T-cell (primary cell): ENCODE data around the gene TALDO1. TPM values are rescaled to one million over a fixed set of nuclear protein-coding genes. Genes with fewer than 3 reads are reported as not detected.

Source experiments
- ATAC-seq, 4 experiments: fragments of 200-7000 bp in 3 of 4; fragments of 150-1000 bp in 1 of 4; cut with Tn5 transposase; replicated peaks in 1 of 4; 1 replicate in 3 of 4; 2 replicates in 1 of 4; pipeline ENCODE4 v1.10.0; 2021; ENCODE audit warnings: moderate library complexity in 3 of 4, mild to moderate bottlenecking in 2 of 4, moderate number of reproducible peaks in 1 of 4
- CTCF ChIA-PET, 2 donors: fragments of 300-600 bp; sonication (Branson Sonifier 250); formaldehyde crosslinking; loops; one replicate each; lab custom pipeline; 2022; ENCODE audit warnings: antibody characterized with exemption in 2 of 2; lab: Charles Lee
- POLR2A ChIA-PET, 2 donors: fragments of 300-600 bp; sonication (Branson Sonifier 250); formaldehyde crosslinking; loops; one replicate each; lab custom pipeline; 2022; ENCODE audit warnings: antibody characterized with exemption in 2 of 2; lab: Charles Lee
- DNase-seq, 35 experiments: peaks; one replicate each; pipeline versions ENCODE4 v3.0.0 to v3.0.0-alpha.2; 2013 to 2023
- H3K27ac ChIP-seq: one replicate; pipeline ENCODE4 v1.5.1; 2013; ENCODE audit warnings: low read length
- H3K27me3 ChIP-seq, 2 experiments: replicated peaks in 1 of 2; 1 replicate in 1 of 2; 2 replicates in 1 of 2; pipeline versions ENCODE4 v1.6.1 to v1.7.0; 2013; ENCODE audit warnings: low read length in 1 of 2, mixed read lengths in 1 of 2; ENCODE audit not compliant: control insufficient read depth in 2 of 2, insufficient read depth in 2 of 2; ENCODE audit errors: extremely low read depth in 1 of 2
- H3K36me3 ChIP-seq, 2 donors: 1 replicate in 1 of 2; 2 replicates in 1 of 2; pipeline versions ENCODE4 v1.6.1 to v1.7.0; 2013; ENCODE audit warnings: low read length in 1 of 2; ENCODE audit not compliant: control insufficient read depth in 2 of 2, insufficient read depth in 1 of 2; ENCODE audit errors: extremely low read depth in 1 of 2
- H3K4me1 ChIP-seq, 2 experiments: 1 replicate in 1 of 2; 2 replicates in 1 of 2; pipeline versions ENCODE4 v1.6.1 to v1.7.0; 2013; ENCODE audit warnings: low read length in 2 of 2, mixed read lengths in 1 of 2; ENCODE audit not compliant: insufficient read depth in 2 of 2, control insufficient read depth in 1 of 2; ENCODE audit errors: extremely low read depth in 1 of 2
- H3K4me3 ChIP-seq, 2 donors: 1 replicate in 1 of 2; 2 replicates in 1 of 2; pipeline versions ENCODE4 v1.5.1 to v1.7.0; 2013; ENCODE audit warnings: mild to moderate bottlenecking in 2 of 2, low read length in 1 of 2, moderate library complexity in 1 of 2; ENCODE audit not compliant: control insufficient read depth in 1 of 2; ENCODE audit errors: extremely low read depth in 1 of 2
- H3K9me3 ChIP-seq: 2 replicates; pipeline ENCODE4 v1.7.0; 2013
- H3K27ac Mint-ChIP-seq, 2 donors: one replicate each; pipeline ENCODE4 v1.8.0; 2020 to 2021; ENCODE audit warnings: mild to moderate bottlenecking in 2 of 2, mixed read lengths in 2 of 2
- H3K27me3 Mint-ChIP-seq, 2 donors: one replicate each; pipeline ENCODE4 v1.8.0; 2021 to 2022; ENCODE audit warnings: mixed read lengths in 2 of 2
- H3K36me3 Mint-ChIP-seq: one replicate; pipeline ENCODE4 v1.8.0; 2021; ENCODE audit warnings: mixed read lengths
- H3K4me1 Mint-ChIP-seq, 3 donors: one replicate each; pipeline ENCODE4 v1.8.0; 2020 to 2022; ENCODE audit warnings: mixed read lengths in 3 of 3, mild to moderate bottlenecking in 1 of 3
- H3K4me3 Mint-ChIP-seq, 3 donors: one replicate each; pipeline ENCODE4 v1.8.0; 2020 to 2022; ENCODE audit warnings: mild to moderate bottlenecking in 3 of 3, mixed read lengths in 3 of 3, moderate library complexity in 3 of 3
- H3K9me3 Mint-ChIP-seq, 3 donors: one replicate each; pipeline ENCODE4 v1.8.0; 2020 to 2022; ENCODE audit warnings: mixed read lengths in 3 of 3
- WGBS: methylation state at CpG from one replicate; pipeline ENCODE4 v1.1.5; 2013; ENCODE audit warnings: missing lambda C conversion rate; ENCODE audit not compliant: insufficient coverage; 5-methylcytosine and 5-hydroxymethylcytosine counted together
- total RNA-seq, 35 experiments: library from RNA in 6 of 35; stranded (reverse) in 6 of 35; fragments of 120-200 nt in 1 of 35; gene quantifications; one replicate each; pipeline versions ENCODE4 v1.2.1 to v1.2.4 and lab custom pipeline; 2013 to 2026

The TALDO1 gene
- total RNA-seq, 5 donors from 2014 or later (not counting 1 experiment from before 2014, with no cell fraction given), result 60.5 to 106 (median 102) TPM

DNA sequence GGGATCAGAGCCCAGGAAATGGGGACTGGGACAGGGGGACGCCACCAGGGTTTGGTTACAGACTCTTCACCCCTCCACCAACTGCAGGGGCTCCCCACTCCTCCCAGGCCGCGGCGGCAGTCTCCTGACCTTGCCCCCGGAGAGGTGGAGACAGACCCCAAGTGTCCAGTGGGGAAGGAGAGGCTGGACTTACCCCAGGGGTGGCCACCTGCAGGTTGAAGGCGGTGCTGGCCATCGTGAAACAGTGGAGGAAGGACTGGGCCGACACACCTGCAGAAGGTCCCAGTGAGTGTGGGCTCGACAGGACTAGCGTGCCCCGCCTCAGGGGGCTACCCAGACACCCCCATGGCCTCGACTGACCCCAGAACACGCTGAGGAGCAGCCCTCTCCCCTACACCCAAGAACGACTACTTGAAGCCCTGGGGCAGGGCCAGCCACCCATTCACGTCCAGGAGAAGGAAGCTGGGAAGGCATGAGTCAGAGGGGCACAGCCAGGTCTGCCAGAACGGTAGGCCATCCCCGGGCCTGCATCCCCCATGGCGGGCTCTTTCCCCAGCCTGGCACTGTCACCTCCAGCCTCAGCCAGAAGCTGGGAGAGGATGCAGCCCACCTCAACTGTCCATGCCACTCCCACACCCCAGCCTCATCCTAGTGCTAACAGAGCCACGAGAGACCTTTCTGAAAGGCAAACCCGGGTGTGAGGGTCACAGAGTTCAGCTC is 27.8 kb downstream of the TALDO1 start:
- Histone ChIP-seq H3K27me3 (peaks cover 0 to 3% of the 10 kb centered on the region in 2 experiments), H3K9me3 (no peaks in the 10 kb centered on the region), H3K27ac (no peak overlapping the region), H3K36me3 (peaks cover 3 to 22% of the 10 kb centered on the region in 2 donors), H3K4me3 (no peak overlapping the region), H3K4me1 (peaks cover 2 to 41% of the 10 kb centered on the region in 2 experiments)
- Mint-ChIP-seq H3K27ac (no peak overlapping the region), H3K27me3 (no peaks in the 10 kb centered on the region), H3K9me3 (no peaks in the 10 kb centered on the region), H3K36me3 (no peaks in the 10 kb centered on the region), H3K4me1 (peaks cover 16 to 28% (median 24%) of the 10 kb centered on the region in 3 donors), H3K4me3 (peak overlapping the region; percentile 68 to 76 (median 71))
- DNase-seq, result no peak
- ATAC-seq, result no peak
- ChIA-PET CTCF (no interaction called here), POLR2A (no interaction called here)
- 82% methylated on average over 12 of the region's 20 CpGs for WGBS

DNA sequence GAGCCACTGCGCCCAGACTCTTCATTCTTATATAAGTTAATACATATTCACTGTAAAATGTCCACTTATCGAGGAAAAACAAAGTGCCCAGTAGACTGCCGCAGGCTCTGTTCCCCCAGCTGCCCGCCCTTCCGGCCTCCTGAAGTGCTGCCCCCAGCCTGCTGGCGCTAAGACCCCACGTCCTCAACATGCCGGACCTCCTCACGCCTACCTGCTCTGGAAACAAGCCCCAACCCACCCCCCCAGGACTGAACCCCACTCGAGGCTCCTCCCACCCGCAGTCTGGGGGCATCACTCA is 28.9 kb downstream of the TALDO1 start:
- H3K4me3 ChIP-seq, result peak overlapping the region; percentile 60 to 61
- ATAC-seq (no peak), DNase-seq (no peak)
- Mint-ChIP-seq H3K4me1 (peaks cover 16 to 28% (median 26%) of the 10 kb centered on the region in 3 donors), H3K36me3 (no peaks in the 10 kb centered on the region), H3K27me3 (no peaks in the 10 kb centered on the region), H3K27ac (peak overlapping the region in 1 of 2 donors; percentile 66), H3K9me3 (no peaks in the 10 kb centered on the region), H3K4me3 (peak overlapping the region; percentile 76 to 78 (median 77))
- peaks cover 0 to 17% of the 10 kb centered on the region in 2 donors for H3K36me3 ChIP-seq
- peaks cover 0 to 3% of the 10 kb centered on the region in 2 experiments for H3K27me3 ChIP-seq
- no peaks in the 10 kb centered on the region for H3K9me3 ChIP-seq
- CTCF ChIA-PET, result no interaction called here
- POLR2A ChIA-PET, result no interaction called here
- 41% methylated on average over 9 of the region's 11 CpGs for WGBS
- H3K4me1 ChIP-seq, result peaks cover 2 to 41% of the 10 kb centered on the region in 2 experiments
- H3K27ac ChIP-seq, result no peak overlapping the region

DNA sequence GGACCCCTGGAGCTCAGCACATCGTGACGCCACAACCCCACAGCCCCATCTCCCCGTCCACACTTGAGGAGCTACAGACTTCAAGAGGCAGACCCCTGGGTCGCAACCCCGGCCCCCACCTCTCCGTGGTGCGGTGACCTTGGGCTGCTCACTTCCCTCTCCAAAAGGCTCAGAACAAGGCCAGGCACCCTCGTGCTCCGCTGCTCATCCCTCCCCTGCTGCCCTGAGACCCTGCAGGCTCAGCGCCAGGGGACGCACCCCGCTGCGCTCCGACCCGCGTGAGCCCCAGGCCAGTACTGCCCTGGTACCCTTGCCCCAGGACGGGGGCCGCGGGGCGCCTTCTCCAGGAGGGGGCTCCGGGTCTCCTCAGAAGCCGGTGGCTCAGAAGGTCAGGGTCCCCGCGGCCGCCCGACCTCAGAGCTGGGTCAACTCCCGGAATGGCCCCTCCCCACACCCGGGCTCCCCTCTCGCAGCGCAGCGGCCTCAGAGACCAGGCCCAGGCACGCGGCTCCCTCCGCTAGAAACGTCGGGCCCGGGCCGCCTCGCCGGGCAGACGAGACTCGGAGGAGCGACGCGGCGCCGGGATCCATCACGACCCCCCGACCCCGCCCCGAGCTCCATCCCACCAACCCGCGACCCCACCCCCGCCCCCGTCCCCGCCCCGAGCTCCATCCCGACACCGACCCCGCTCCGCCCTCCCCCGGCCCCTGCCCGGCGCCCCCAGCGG is 29.5 kb downstream of the TALDO1 start:
- 3% methylated on average over 34 of the region's 65 CpGs for WGBS
- Mint-ChIP-seq H3K36me3 (no peaks in the 10 kb centered on the region), H3K9me3 (no peaks in the 10 kb centered on the region), H3K4me3 (peak overlapping the region; percentile 76 to 78 (median 77)), H3K27ac (peak overlapping the region in 1 of 2 donors; percentile 66), H3K27me3 (no peaks in the 10 kb centered on the region), H3K4me1 (peaks cover 16 to 28% (median 27%) of the 10 kb centered on the region in 3 donors)
- Histone ChIP-seq H3K4me3 (peak overlapping the region; percentile 60 to 61), H3K4me1 (peaks cover 2 to 41% of the 10 kb centered on the region in 2 experiments), H3K27ac (no peak overlapping the region), H3K27me3 (peaks cover 0 to 3% of the 10 kb centered on the region in 2 experiments), H3K9me3 (no peaks in the 10 kb centered on the region), H3K36me3 (peaks cover 0 to 13% of the 10 kb centered on the region in 2 donors)
- peak in 4 of 35 experiments; percentile 14 to 25 (median 16) for DNase-seq
- POLR2A ChIA-PET, result interaction anchor here in 1 of 2 donors (0.7 kb wide), 1 partner anchor 26 kb away, joined by 4 read pairs; no protein-coding TSS in a partner anchor
- ATAC-seq, result peak; percentile 53 to 66 (median 58)
- CTCF ChIA-PET, result no interaction called here

DNA sequence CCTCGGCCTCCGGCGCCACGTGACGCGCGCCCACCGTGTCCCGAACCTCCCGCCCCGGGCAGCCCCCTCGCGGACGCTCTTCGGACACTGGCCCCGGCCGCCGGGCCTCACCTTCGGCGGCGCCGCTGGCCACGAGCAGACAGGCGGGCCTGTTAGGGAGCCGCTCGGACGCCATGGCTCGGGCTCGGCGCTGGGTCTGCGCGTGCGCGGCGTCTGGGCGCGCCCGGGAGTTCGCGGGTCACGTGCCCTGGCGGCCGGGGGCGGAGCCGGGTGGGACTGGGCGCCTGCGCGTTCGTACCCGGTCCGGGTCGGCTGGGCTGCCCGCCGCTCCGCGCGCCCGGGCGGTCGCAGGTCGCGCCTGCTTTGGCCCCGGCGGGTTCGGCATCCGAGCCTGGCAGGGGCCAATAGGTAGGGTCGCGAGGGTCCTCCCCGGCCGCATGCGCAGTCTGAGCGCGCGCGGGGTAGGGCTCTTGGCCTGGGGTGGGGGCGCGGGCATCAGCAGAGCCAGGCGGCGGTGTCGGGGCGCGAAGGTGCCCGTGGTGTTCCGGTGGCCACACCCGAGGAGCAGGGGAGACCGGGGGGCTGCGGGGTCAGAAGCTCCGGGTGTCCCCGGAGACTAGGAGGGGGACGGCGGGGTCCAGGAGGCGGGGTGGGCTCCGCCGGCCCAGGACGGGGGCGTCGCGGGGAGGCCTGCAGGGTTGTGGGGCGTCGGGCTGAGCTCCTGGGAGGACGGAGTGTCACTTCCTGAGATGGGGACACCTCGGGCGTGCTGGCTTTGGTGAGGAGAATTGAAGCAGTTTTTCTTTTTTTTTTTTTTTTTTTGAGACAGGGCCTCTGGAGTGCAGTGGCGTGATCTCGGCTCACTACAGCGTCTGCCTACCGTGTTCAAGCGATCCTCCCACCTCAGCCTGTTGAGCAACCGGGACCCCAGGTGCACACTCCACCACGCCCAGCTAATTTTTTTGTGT is 30.3 kb downstream of the TALDO1 start, which contains the start of gene GATD1:
TSS of gene GATD1 (minus strand) at position 200 of the 968 bp plus-strand sequence. CDS start at position 175, 25 bp downstream.
- ChIA-PET CTCF (no interaction called here), POLR2A (interaction anchor here in 1 of 2 donors (0.6 to 0.7 kb wide), 3 partner anchors 16 to 146 kb away, joined by 3 to 4 read pairs (median 4); no protein-coding TSS in a partner anchor)
- no peak within 1 kb of the TSS for H3K27ac ChIP-seq
- peak within 1 kb of the TSS; percentile 76 to 80 (median 79) for H3K4me3 Mint-ChIP-seq
- ATAC-seq, result peak; percentile 89 to 93 (median 90)
- H3K27ac Mint-ChIP-seq, result peak within 1 kb of the TSS; percentile 57 to 66
- H3K27me3 ChIP-seq, result peaks cover 0 to 3% of the 10 kb centered on the region in 2 experiments
- peaks cover 16 to 28% (median 27%) of the 10 kb centered on the region in 3 donors for H3K4me1 Mint-ChIP-seq
- DNase-seq, result peak; percentile 80 to 96 (median 91)
- peak within 1 kb of the TSS; percentile 60 to 61 for H3K4me3 ChIP-seq
- H3K4me1 ChIP-seq, result peaks cover 2 to 44% of the 10 kb centered on the region in 2 experiments
- H3K36me3 Mint-ChIP-seq, result no peaks in the 10 kb centered on the region
- under 1% methylated on average over 101 of the region's 110 CpGs for WGBS
- H3K9me3 ChIP-seq, result no peaks in the 10 kb centered on the region
- no peaks in the 10 kb centered on the region for H3K27me3 Mint-ChIP-seq
- H3K36me3 ChIP-seq, result peaks cover 0 to 13% of the 10 kb centered on the region in 2 donors
- no peaks in the 10 kb centered on the region for H3K9me3 Mint-ChIP-seq

DNA sequence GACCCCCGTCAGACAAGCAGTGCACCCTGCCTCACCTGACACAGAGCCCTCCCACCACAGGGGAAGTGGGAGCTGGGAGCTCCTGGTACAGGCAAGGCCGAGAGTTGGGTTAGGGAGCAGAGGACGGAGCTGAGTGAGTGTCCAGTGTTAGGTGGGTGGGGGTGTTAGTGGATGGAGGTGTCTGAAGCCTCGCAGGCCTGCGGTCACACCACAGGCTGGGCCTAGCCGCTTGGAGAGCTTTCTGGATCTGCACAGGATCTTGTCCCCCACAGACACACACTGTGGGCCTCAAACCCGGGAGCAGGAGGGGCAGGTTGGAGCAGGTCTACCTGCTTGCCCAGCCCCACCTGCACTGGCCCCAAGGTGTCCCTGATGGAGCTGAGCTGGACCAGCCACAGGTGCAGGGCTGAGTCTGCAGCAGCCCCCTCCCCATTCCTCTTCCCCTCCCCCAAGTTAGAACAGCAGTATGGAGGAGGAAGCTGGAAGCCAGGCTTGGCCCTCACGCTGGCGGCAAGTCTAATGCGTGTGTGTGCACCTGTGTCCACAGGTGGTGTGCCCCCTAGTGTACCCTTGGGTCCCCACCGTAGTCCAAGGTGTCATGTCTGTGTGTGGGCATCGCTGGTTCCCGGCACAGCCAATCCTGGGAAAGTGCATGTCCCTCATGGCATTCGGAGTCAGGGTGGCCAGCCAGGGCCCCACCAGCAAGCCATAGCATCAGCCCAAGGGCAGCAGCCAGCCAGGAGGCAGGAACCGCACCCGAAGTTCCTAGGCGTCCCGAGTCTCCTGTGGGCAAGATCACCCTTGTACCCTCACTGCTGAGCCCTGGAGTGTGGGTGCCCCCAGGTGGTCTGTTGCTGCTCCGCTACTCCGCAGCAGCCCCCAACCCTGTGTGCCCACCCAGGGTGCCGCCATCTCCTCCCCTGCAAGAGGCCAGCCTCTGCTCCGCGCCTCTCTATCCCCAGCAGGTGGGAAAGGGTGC is 32.0 kb downstream of the TALDO1 start:
- peak overlapping the region; percentile 42 to 50 (median 50) for H3K4me3 Mint-ChIP-seq
- CTCF ChIA-PET, result interaction anchor here in 1 of 2 donors (0.6 kb wide), 1 partner anchor 18 kb away, joined by 3 read pairs; the partner anchor contains the start of gene SLC25A22

More for the DNA sequence above, 32.0 kb downstream of the TALDO1 start:
- peaks cover 0 to 3% of the 10 kb centered on the region in 2 experiments for H3K27me3 ChIP-seq
- no peaks in the 10 kb centered on the region for H3K36me3 Mint-ChIP-seq
- POLR2A ChIA-PET, result no interaction called here
- no peak for DNase-seq
- H3K9me3 ChIP-seq, result no peaks in the 10 kb centered on the region
- no peaks in the 10 kb centered on the region for H3K27me3 Mint-ChIP-seq
- H3K9me3 Mint-ChIP-seq, result no peaks in the 10 kb centered on the region
- H3K36me3 ChIP-seq, result peaks cover 0 to 7% of the 10 kb centered on the region in 2 donors
- peaks cover 15 to 32% (median 27%) of the 10 kb centered on the region in 3 donors for H3K4me1 Mint-ChIP-seq
- 98% methylated on average over 13 of the region's 23 CpGs for WGBS
- H3K27ac ChIP-seq, result no peak overlapping the region
- peaks cover 2 to 44% of the 10 kb centered on the region in 2 experiments for H3K4me1 ChIP-seq
- H3K27ac Mint-ChIP-seq, result no peak overlapping the region
- H3K4me3 ChIP-seq, result no peak overlapping the region
- ATAC-seq, result no peak
